Measurements from ENCODE around the gene LDHB. TPM values are rescaled to one million over a fixed set of nuclear protein-coding genes. Genes with fewer than 3 reads are reported as not detected.

LDHB gene
- polyA plus RNA-seq, 1 of the 3 experiments (the other 2 are of a cell fraction) = 469 TPM

GRCh38 chr12:21642707-21643389 lies 14.8 kb downstream of the LDHB start:
- Histone ChIP-seq H3K9me3 (no peaks in the 10 kb centered on the region), H4K20me1 (ENCODE audit: insufficient read depth) (0 out of 2 replicates have a peak, but pooled peaks cover 4% of the 10 kb centered on the region), H3K9ac (no peak overlapping the region), H3K4me2 (no peak overlapping the region), H3K9me2 (no peaks in the 10 kb centered on the region), H3F3A (replicated peaks; ENCODE audit: insufficient read depth) (peaks cover 9% of the 10 kb centered on the region), H3K4me1 (ENCODE audit: control insufficient read depth in 1 of 2, insufficient read depth in 2 of 2, low read depth in 1 of 2, low read length in 1 of 2) (peaks cover 4 to 5% of the 10 kb centered on the region in 2 experiments; a peak in 3 of 4 replicates), H3K27me3 (ENCODE audit: insufficient read depth) (no peaks in the 10 kb centered on the region), H3K27ac (ENCODE audit: low read depth in 2 of 2, low read length in 1 of 2) (no peak overlapping the region), H3K36me3 (replicated peaks in 1 of 2; ENCODE audit: control insufficient read depth in 1 of 2, insufficient read depth in 2 of 2, low read length in 1 of 2) (peaks cover 82 to 87% of the 10 kb centered on the region in 2 experiments), H3K4me3 (ENCODE audit: low read depth in 2 of 2, low read length in 1 of 2) (no peak overlapping the region), H2AFZ (ENCODE audit: low read depth) (no peak overlapping the region), H3K79me2 (ENCODE audit: insufficient read depth) (peaks cover 13% of the 10 kb centered on the region)
- CTCF ChIA-PET = interaction anchor here (1.0 to 1.1 kb wide), 2 partner anchors 30 to 37 kb away, joined by 3 read pairs; no protein-coding TSS in a partner anchor
- no peak for DNase-seq
- 91% methylated on average over 1 of the region's 1 CpG for WGBS (ENCODE audit: low lambda C conversion rate)
- TF ChIP-seq RFX5 (IDR thresholded peaks at IDR 0.05; ENCODE audit: low read length) (no peak), CHD2 (IDR thresholded peaks at IDR 0.05; ENCODE audit: low read length, partially characterized antibody) (no peak), YY1 (IDR thresholded peaks at IDR 0.05; ENCODE audit: low read depth) (no peak), IRF3 (IDR thresholded peaks at IDR 0.05; ENCODE audit: low read depth, low read length) (no peak), EZH2phosphoT487 (IDR thresholded peaks at IDR 0.05; ENCODE audit: borderline replicate concordance, low read depth) (no peak), TEAD4 (IDR thresholded peaks at IDR 0.05; ENCODE audit: borderline replicate concordance, insufficient read depth) (no peak)
- POLR2A ChIA-PET = no interaction called here

- H3K27ac ChIP-seq (ENCODE audit: low read depth in 2 of 2, low read length in 1 of 2) = no peak overlapping the region
- no peaks in the 10 kb centered on the region for H3K27me3 ChIP-seq (ENCODE audit: insufficient read depth)
- no peaks in the 10 kb centered on the region for H3K9me2 ChIP-seq
- peaks cover 9% of the 10 kb centered on the region for H3F3A ChIP-seq (replicated peaks; ENCODE audit: insufficient read depth)
- no peaks in the 10 kb centered on the region; a peak in 2 of 4 replicates for H3K4me1 ChIP-seq (ENCODE audit: control insufficient read depth in 1 of 2, insufficient read depth in 2 of 2, low read depth in 1 of 2, low read length in 1 of 2)
- TF ChIP-seq MAX (IDR thresholded peaks at IDR 0.05; ENCODE audit: low read depth) (no peak), FOXM1 (IDR thresholded peaks at IDR 0.05; ENCODE audit: low read depth) (no peak), ZBTB33 (IDR thresholded peaks at IDR 0.05; ENCODE audit: borderline replicate concordance, low read depth) (no peak), TCF12 (IDR thresholded peaks at IDR 0.05) (no peak), MEF2A (IDR thresholded peaks at IDR 0.05; ENCODE audit: borderline replicate concordance, low read depth) (no peak), GATA2 (CRISPR knock-in tag; IDR thresholded peaks at IDR 0.05) (no peak), RFX5 (IDR thresholded peaks at IDR 0.05; ENCODE audit: low read length) (no peak), ELF1 (IDR thresholded peaks at IDR 0.05) (no peak), REST (IDR thresholded peaks at IDR 0.05; ENCODE audit: low read depth, low read length) (no peak), RCOR1 (IDR thresholded peaks at IDR 0.05; ENCODE audit: low read length) (no peak)
- H3K4me3 ChIP-seq (ENCODE audit: low read depth in 2 of 2, low read length in 1 of 2) = no peak overlapping the region
- no peak overlapping the region for H3K9ac ChIP-seq
- H3K79me2 ChIP-seq (ENCODE audit: insufficient read depth) = peaks cover 12% of the 10 kb centered on the region; the same call in 1 of the 2 replicates
- CTCF ChIA-PET = interaction anchor here (0.9 kb wide), 1 partner anchor 28 kb away, joined by 3 read pairs; no protein-coding TSS in a partner anchor
- no peak overlapping the region for H3K4me2 ChIP-seq
- H2AFZ ChIP-seq (ENCODE audit: low read depth) = no peak overlapping the region
- no peaks in the 10 kb centered on the region for H3K9me3 ChIP-seq
- no peak for DNase-seq
- 85% methylated on average over 1 of the region's 1 CpG for WGBS (ENCODE audit: low lambda C conversion rate)
- H3K36me3 ChIP-seq (replicated peaks in 1 of 2; ENCODE audit: control insufficient read depth in 1 of 2, insufficient read depth in 2 of 2, low read length in 1 of 2) = peaks cover 89 to 90% of the 10 kb centered on the region in 2 experiments
- H4K20me1 ChIP-seq (ENCODE audit: insufficient read depth) = 0 out of 2 replicates have a peak, but pooled peaks cover 4% of the 10 kb centered on the region
- POLR2A ChIA-PET = no interaction called here
These were observed 19.4 kb downstream of the LDHB start for GRCh38 chr12:21638054-21638891.

Data from SK-N-SH (cell line).